Muscle of arm (tissue), 14 donors: ENCODE results near the gene THNSL1. TPM values are rescaled to one million over a fixed set of nuclear protein-coding genes. Genes with fewer than 3 reads are reported as not detected.
"Not testable (repeated sequence)": the region's sequence is repeated elsewhere in the genome, so short reads cannot be mapped to it uniquely, and the experiment has no call there.

Source experiments
- DNase-seq: peaks from one replicate; pipeline ENCODE4 v3.0.0-alpha.2; 2013
- long read RNA-seq, 11 donors: transcript quantifications; one replicate each; lab custom pipeline, GENCODE V29; 2026
- polyA plus RNA-seq, 12 donors: library from polyadenylated mRNA; unstranded; fragments of 120-200 nt; gene quantifications; one replicate each; pipeline ENCODE4 v1.2.1, GENCODE V29; 2013; ENCODE audit not compliant: insufficient read length in 12 of 12

The THNSL1 gene
- 1 to 10 TPM in 11 of 12 donors, not detected in 1; 3.7 to 8.9 (median 7.2) TPM for polyA plus RNA-seq
- long read RNA-seq, donor 1, partial matches to known transcripts, result 0 of 4 reads
- long read RNA-seq, donor 1, other reads (novel, unspliced or antisense), result 0 of 4 reads
- long read RNA-seq, donor 2, partial matches to known transcripts, result 0 of 3 reads
- long read RNA-seq, donor 2, other reads (novel, unspliced or antisense), result 0 of 3 reads
- long read RNA-seq, donor 3, partial matches to known transcripts, result 0 of 2 reads
- long read RNA-seq, donor 3, other reads (novel, unspliced or antisense), result 0 of 2 reads
- long read RNA-seq, donor 4, partial matches to known transcripts, result 0 of 1 reads
- long read RNA-seq, donor 4, other reads (novel, unspliced or antisense), result 0 of 1 reads
- long read RNA-seq, donor 5, result 0 reads
- long read RNA-seq, donor 6, partial matches to known transcripts, result 0 of 3 reads
- long read RNA-seq, donor 6, other reads (novel, unspliced or antisense), result 0 of 3 reads
- long read RNA-seq, donor 7, result 0 reads
- long read RNA-seq, donor 8, partial matches to known transcripts, result 0 of 4 reads
- long read RNA-seq, donor 8, other reads (novel, unspliced or antisense), result 0 of 4 reads
- long read RNA-seq, donor 9, result 0 reads
- long read RNA-seq, donor 10, partial matches to known transcripts, result 0 of 2 reads
- long read RNA-seq, donor 10, other reads (novel, unspliced or antisense), result 0 of 2 reads
- long read RNA-seq, donor 11, partial matches to known transcripts, result 0 of 2 reads
- long read RNA-seq, donor 11, other reads (novel, unspliced or antisense), result 0 of 2 reads

- peak; percentile 99 for DNase-seq
These were observed at the start of gene THNSL1 for GRCh38 chr10:25016376-25017153. TSS of gene THNSL1 (plus strand) at chr10:25016612. CDS start at chr10:25023224, 6,612 bp downstream.

GRCh38 chr10:24966962-24967481, 49.4 kb upstream of the THNSL1 start:
- no peak for DNase-seq

GRCh38 chr10:24968349-24968748, 48.1 kb upstream of the THNSL1 start:
- DNase-seq, result no peak

- not testable (repeated sequence) for DNase-seq
These were observed 47.5 kb upstream of the THNSL1 start for GRCh38 chr10:24968951-24969350.

- peak; percentile 76 for DNase-seq
These were observed 46.6 kb upstream of the THNSL1 start for GRCh38 chr10:24969841-24970281.

GRCh38 chr10:24971374-24971773, 45.0 kb upstream of the THNSL1 start:
- no peak for DNase-seq

- no peak for DNase-seq
These were observed 43.2 kb upstream of the THNSL1 start for GRCh38 chr10:24973163-24973562.

GRCh38 chr10:24974976-24975375, 41.4 kb upstream of the THNSL1 start:
- DNase-seq, result peak; percentile 83

GRCh38 chr10:24979685-24980084, 36.7 kb upstream of the THNSL1 start:
- DNase-seq, result no peak

GRCh38 chr10:24981161-24981710, 35.2 kb upstream of the THNSL1 start:
- no peak for DNase-seq

GRCh38 chr10:24982319-24983112, 33.9 kb upstream of the THNSL1 start:
- DNase-seq, result no peak

- no peak for DNase-seq
These were observed 33.3 kb upstream of the THNSL1 start for GRCh38 chr10:24983130-24983529.

GRCh38 chr10:24983946-24984345, 32.5 kb upstream of the THNSL1 start:
- DNase-seq, result no peak

GRCh38 chr10:24984906-24985305, 31.5 kb upstream of the THNSL1 start:
- DNase-seq, result no peak

- no peak for DNase-seq
These were observed 27.4 kb upstream of the THNSL1 start for GRCh38 chr10:24988831-24989640.

- no peak for DNase-seq
These were observed 26.5 kb upstream of the THNSL1 start for GRCh38 chr10:24989867-24990266.

- no peak for DNase-seq
These were observed 25.1 kb upstream of the THNSL1 start for GRCh38 chr10:24991298-24991697.

- DNase-seq, result no peak
These were observed 23.8 kb upstream of the THNSL1 start for GRCh38 chr10:24992512-24993133.
